GM21529 (cell line): ENCODE measurements around the gene USP4.
"Not testable (repeated sequence)": the region's sequence is repeated elsewhere in the genome, so short reads cannot be mapped to it uniquely, and the experiment has no call there.

Source experiments
- ATAC-seq: cut with Tn5 transposase; IDR thresholded peaks from one replicate; pipeline ENCODE4 v1.9.1; 2021; ENCODE audit not compliant: unreplicated experiment

USP4 gene

GRCh38 chr3:49339941-49340800 is at the start of gene USP4:
TSS of gene USP4 (minus strand) at chr3:49340053. CDS start at chr3:49340024, 29 bp downstream.
- peak; percentile 80 for ATAC-seq

DNA sequence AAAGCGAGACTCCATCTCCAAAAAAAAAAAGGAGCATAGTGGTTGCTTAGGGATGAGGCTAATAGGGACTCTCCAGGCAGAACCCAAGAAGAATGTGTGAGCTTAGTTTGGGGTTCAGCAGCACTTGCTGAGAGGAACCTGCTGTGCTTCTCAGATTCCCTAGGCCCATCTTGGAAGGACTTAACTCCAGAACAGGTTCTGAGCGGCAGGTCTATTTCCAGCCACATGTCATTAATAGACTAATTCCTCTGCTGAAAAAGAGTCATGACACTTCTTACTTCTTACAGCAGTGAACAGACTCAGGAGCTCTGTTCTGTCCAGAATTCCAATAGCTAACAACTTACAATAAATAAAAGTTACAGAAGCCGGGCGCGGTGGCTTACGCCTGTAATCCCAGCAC is 49.4 kb upstream of the USP4 start:
- ATAC-seq: no peak

DNA sequence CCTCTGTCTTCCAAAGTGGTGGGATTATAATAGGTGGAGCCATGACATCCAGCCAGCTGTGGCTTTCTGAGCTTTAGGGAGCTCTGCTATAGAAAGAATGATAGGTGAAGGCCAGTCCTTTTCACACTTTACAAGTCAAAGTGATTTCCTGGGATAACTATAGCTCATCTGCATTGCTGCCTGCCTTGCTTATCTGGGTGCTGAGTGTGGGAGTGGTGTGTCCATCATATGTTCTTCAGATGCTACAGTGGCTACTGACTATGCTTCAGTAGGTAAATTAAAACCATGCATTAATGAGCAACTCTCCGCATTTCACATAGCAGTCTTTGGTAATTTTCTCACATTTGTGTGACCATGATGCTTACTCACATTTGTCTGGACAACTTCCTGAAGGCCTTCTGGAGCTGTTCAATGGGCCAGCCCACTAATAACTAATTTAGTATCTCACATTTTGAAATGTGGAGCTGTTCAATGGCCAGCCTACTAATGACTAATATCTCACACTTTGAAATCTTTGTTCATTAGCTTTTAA is 48.5 kb upstream of the USP4 start:
- ATAC-seq: no peak

DNA sequence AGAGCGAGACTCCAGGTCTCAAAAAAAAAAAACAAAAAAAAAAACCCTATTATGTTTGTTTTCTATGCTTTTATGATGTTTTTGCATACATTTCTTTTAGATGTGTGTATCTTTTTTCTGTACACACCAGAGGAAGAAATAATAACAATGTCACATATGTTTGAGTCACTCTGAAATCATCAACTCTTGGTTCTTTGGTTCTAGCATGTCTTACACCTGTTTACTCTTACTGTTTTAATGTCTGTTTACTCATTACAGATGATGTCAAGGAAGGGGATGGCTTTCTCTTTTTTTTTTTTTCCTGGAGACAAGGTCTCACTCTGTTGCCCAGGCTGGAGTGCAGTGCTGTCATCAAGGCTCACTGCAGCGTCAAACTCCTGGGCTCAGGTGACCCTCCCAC is 47.9 kb upstream of the USP4 start:
- ATAC-seq: no peak

GRCh38 chr3:49386056-49386756 is 46.4 kb upstream of the USP4 start:
- no peak for ATAC-seq

GRCh38 chr3:49385617-49386016 is 45.8 kb upstream of the USP4 start:
- no peak for ATAC-seq

DNA sequence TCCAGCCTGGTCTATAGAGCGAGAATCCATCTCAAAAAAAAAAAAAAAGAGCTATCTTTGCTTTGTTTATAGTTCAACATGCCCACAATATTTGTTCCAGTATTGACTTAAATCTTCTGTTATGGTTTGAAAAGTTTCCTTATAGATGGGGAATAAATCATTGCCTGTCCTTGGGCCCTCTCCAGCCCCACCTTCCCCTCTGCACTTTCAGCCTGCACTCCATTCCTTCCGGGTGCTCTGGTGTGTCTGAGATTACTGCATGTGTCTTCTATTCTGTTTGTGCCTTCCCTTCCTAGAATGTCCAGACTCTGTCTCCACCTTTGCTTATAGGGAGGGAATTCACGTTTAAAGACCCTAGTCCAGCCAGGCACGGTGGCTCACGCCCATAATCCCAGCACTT is 43.5 kb upstream of the USP4 start:
- ATAC-seq: no peak

- ATAC-seq: no peak
Observed at GRCh38 chr3:49378249-49378895, 38.5 kb upstream of the USP4 start.

DNA sequence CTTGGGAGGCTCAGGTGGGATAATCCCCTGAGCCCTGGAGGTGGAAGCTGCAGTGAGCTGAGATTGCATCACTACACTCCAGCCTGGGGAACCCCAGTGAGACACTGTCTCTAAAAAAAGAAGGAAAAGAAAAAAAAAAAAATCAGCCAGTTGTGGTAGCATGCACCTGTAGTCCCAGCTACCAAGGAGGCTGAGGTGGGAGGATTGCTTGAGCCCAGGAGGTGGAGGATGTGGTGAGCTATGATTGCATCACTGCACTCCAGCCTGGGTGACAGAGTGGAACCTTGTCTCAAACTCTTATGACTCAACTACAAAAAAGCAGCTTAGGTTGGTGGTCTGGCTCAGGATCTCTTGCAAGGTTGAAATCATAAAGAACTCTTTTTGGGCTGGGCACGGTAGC is 37.6 kb upstream of the USP4 start:
- no peak for ATAC-seq

GRCh38 chr3:49371946-49372345 is 32.1 kb upstream of the USP4 start:
- ATAC-seq: no peak

GRCh38 chr3:49370585-49371290 is 30.9 kb upstream of the USP4 start:
- ATAC-seq: no peak

- ATAC-seq: no peak
Observed at GRCh38 chr3:49362561-49362960, 22.7 kb upstream of the USP4 start.

DNA sequence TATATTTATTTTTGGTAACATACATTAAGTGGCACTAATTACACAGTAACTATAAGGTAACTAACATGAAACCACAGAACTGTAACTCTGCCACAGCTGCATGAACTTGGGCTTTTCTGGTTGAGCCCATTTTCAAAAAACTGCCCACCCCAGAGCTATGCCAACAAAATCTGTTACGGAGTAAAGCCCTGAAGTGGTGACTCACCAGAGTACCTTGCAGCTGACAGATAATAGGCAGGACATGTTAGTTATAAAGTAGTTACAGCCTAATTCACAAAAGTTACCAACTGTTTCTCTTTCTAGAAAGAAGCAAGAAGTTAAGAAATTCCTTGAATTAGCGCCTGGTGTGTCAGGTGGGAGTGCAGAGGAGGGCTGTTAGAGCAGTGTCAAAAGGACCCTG is 19.8 kb upstream of the USP4 start:
- ATAC-seq: no peak

- ATAC-seq: peak; percentile 18
Observed at GRCh38 chr3:49358884-49359225, 19.0 kb upstream of the USP4 start.

DNA sequence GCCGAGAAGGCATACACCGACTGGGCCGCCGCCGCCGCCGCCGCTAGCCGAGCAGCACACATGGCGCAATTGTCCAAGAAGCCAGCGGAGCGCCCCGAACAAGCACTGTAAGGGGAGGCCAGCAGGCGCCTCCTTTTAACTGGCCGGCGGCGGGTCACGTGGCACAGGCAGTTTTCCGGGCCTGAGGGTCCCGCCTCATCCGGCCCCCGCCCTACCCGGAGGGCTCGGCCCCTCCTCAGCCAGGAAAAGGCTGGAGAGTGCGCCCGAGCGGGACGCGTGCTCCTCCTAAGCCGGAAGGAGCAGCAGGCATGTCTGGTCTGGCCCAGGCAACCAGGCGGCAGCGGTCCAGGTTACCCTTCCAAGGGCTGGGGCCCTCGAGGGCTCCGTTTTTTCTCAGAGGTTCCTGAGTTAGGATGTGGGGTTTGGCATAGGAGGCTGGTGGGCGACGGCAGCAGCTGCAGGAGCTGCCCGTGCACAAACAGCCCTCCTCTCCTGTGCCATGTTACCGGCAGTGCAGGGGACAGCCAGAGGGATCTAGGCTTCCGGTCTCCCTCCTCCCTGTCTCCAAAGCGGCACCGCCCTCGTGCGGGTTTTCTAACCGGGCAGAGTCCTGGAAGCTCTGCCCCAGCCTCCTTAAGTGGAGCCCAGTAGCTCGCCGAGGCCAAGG is 18.5 kb upstream of the USP4 start, which contains the start of gene GPX1:
Gene GPX1, minus strand, starts transcription at position 137 of the 667 bp plus-strand sequence. Its CDS starts 75 bp downstream, at position 62.
- peak; percentile 89 for ATAC-seq

- ATAC-seq: peak; percentile 19
Observed at GRCh38 chr3:49357443-49358216, 17.8 kb upstream of the USP4 start.

DNA sequence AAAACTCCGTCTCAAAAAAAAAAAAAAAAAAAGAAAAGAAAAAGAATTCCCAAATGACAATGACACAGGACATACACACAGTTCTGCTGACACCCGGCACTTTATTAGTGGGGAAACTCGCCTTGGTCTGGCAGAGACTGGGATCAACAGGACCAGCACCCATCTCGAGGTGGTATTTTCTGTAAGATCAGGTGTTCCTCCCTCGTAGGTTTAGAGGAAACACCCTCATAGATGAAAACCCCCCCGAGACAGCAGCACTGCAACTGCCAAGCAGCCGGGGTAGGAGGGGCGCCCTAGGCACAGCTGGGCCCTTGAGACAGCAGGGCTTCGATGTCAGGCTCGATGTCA is 17.2 kb upstream of the USP4 start:
- ATAC-seq: not testable (repeated sequence)

DNA sequence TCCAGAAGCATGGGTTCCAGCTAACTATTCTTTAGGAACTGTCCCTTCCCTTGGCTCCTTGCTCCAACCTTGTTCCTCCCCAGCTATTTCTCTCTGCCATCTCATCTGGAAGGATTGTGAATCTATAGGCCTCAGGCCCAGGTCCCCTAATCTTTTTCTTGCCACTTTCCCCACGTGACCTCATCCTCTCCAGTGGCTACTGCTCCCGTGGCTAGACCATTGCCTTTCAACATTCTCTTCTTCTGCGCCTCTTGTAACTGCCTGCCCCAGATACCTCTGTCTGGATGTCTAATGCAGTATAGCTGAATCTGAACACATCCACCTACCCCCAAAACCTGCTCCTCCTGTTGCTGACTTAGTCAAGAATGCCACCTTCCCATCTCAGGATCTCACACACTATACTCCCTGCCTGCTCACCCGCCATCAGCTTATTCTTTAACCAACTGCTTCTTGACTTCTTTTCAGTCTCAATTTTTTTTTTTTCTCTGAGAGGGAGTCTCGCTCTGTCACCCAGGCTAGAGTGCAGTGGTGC is 13.1 kb upstream of the USP4 start:
- ATAC-seq: no peak

DNA sequence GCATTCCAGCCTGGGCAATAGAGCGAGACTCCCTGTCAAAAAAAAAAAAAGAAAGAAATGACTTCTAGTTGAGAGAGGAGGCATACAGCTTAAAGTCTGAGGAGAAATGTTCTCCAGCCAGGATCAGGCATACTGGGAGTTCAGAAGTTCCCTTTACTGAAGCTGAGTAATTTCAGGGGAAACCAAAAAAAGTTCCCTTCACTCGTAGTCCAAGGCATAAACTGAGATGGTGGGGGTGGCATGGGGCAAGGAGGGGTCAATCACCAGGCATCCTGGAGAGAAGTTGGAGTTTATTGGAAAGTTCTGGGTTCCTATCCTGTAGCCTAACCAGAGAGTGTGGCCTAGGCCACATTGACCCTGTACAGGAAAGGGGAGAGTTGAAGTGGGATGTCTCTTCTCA is 12.4 kb upstream of the USP4 start:
- no peak for ATAC-seq
